ENCODE results near the gene NTN3. TPM values are rescaled to one million over a fixed set of nuclear protein-coding genes. Genes with fewer than 3 reads are reported as not detected.

NTN3 gene
- total and polyA plus RNA-seq, 3 donors from 2014 or later: 1.1 to 1.7 TPM; not detected in 1

GRCh38 chr16:2428784-2429033 lies 42.4 kb upstream of the NTN3 start:
- Histone ChIP-seq H3K4me3 (peak overlapping the region; percentile 89 to 90), H3K36me3 (ENCODE audit: low read depth, missing control alignments) (no peaks in the 10 kb centered on the region), H3K9me3 (no peaks in the 10 kb centered on the region), H3K27me3 (no peaks in the 10 kb centered on the region), H3K4me1 (peaks cover 12% of the 10 kb centered on the region), H3K27ac (peak overlapping the region; percentile 68 to 85)
- DNase-seq: no peak
- intact Hi-C loops (cut with DNase I; ENCODE audit: low total_unique reads): no loop called here
- WGBS, 2 donors: 2% methylated on average over 20 of the region's 24 CpGs; no CpG with 5 or more reads in 1 of the 2 donors
- TF ChIP-seq POLR2A (IDR thresholded peaks at IDR 0.05) (no peak), CTCF (IDR thresholded peaks at IDR 0.05) (no peak)

GRCh38 chr16:2429034-2429770 lies 41.9 kb upstream of the NTN3 start, which contains the start of gene CCNF:
Gene CCNF (plus strand): TSS chr16:2429447. CDS start chr16:2429482, 35 bp downstream.
- no peaks in the 10 kb centered on the region for H3K36me3 ChIP-seq (ENCODE audit: low read depth, missing control alignments)
- peaks cover 12% of the 10 kb centered on the region for H3K4me1 ChIP-seq
- peak within 1 kb of the TSS; percentile 89 to 90 for H3K4me3 ChIP-seq
- intact Hi-C loops (cut with DNase I; ENCODE audit: low total_unique reads): no loop called here
- H3K27me3 ChIP-seq: no peaks in the 10 kb centered on the region
- H3K27ac ChIP-seq: peak within 1 kb of the TSS; percentile 77 to 85
- H3K9me3 ChIP-seq: no peaks in the 10 kb centered on the region
- TF ChIP-seq CTCF (IDR thresholded peaks at IDR 0.05) (no peak), POLR2A (IDR thresholded peaks at IDR 0.05) (no peak)
- DNase-seq: peak; percentile 98
- 0% methylated on average over 74 of the region's 103 CpGs; no CpG with 5 or more reads in 1 of the 2 donors for WGBS, 2 donors

GRCh38 chr16:2429771-2430663 lies 41.1 kb upstream of the NTN3 start:
- H3K4me3 ChIP-seq: peak overlapping the region; percentile 89 to 90
- H3K36me3 ChIP-seq (ENCODE audit: low read depth, missing control alignments): no peaks in the 10 kb centered on the region
- H3K27ac ChIP-seq: peak overlapping the region; percentile 31 to 77
- peaks cover 12% of the 10 kb centered on the region for H3K4me1 ChIP-seq
- intact Hi-C loops (cut with DNase I; ENCODE audit: low total_unique reads): no loop called here
- WGBS, 2 donors: 6 to 9% methylated on average over 13 to 44 of the region's 46 CpGs
- no peaks in the 10 kb centered on the region for H3K9me3 ChIP-seq
- H3K27me3 ChIP-seq: no peaks in the 10 kb centered on the region
- TF ChIP-seq POLR2A (IDR thresholded peaks at IDR 0.05) (no peak), CTCF (IDR thresholded peaks at IDR 0.05) (no peak)
- peak; percentile 35 for DNase-seq

GRCh38 chr16:2432286-2432685 lies 38.8 kb upstream of the NTN3 start:
- Histone ChIP-seq H3K36me3 (ENCODE audit: low read depth, missing control alignments) (no peaks in the 10 kb centered on the region), H3K27ac (no peak overlapping the region), H3K4me1 (peaks cover 12% of the 10 kb centered on the region), H3K4me3 (no peak overlapping the region), H3K27me3 (no peaks in the 10 kb centered on the region), H3K9me3 (no peaks in the 10 kb centered on the region)
- no peak for DNase-seq
- 98 to 99% methylated on average over 6 of the region's 6 CpGs for WGBS, 2 donors
- intact Hi-C loops (cut with DNase I; ENCODE audit: low total_unique reads): no loop called here
- TF ChIP-seq POLR2A (IDR thresholded peaks at IDR 0.05) (no peak), CTCF (IDR thresholded peaks at IDR 0.05) (no peak)
